SK-MEL-5 (cell line): ENCODE data around the gene EIF4G2. TPM values are rescaled to one million over a fixed set of nuclear protein-coding genes. Genes with fewer than 3 reads are reported as not detected.
"Not testable (repeated sequence)": the region's sequence is repeated elsewhere in the genome, so short reads cannot be mapped to it uniquely, and the experiment has no call there.

ENCODE experiments used
- DNase-seq: peaks from one replicate; pipeline ENCODE4 v3.0.0-alpha.2; 2016; ENCODE audit warnings: low read depth, low spot score
- in situ Hi-C: cut with HindIII; loops from 2 replicates; pipeline ENCODE4 v1.10.0; 2016; ENCODE audit warnings: low sequenced_read_pairs, high pct_unique_total_duplicates, low pct_unique_long_range_greater_than_20kb
- total RNA-seq: library from RNA; depleted of rRNA; stranded (reverse); fragments of >200 nt; shearing (Covaris generic); gene quantifications from 2 replicates; pipeline ENCODE4 v1.2.3, GENCODE V29; 2014

EIF4G2 gene
- total RNA-seq, 1 experiment from 2014 or later = 934 TPM

DNA sequence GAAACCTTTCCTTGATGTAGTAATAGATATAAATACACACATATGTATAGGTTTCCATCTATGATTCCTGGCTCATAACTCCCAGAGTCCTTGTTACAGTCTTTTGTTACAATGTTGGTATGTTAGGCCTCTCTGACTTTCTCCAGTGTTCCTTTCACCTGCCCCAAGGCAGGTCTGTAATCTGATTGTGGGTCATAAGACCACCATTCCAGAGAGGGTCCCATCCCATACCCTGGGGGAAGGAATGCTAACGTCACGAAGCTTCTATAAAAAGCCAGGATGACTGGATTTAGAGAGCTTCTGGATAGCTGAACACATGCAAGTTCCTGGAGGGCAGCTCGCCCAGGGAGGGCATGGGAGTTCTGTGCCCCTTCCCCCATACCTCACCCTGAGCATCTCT, 13.8 kb upstream of the EIF4G2 start:
- in situ Hi-C loops = not testable (repeated sequence)
- peak; percentile 75 for DNase-seq

DNA sequence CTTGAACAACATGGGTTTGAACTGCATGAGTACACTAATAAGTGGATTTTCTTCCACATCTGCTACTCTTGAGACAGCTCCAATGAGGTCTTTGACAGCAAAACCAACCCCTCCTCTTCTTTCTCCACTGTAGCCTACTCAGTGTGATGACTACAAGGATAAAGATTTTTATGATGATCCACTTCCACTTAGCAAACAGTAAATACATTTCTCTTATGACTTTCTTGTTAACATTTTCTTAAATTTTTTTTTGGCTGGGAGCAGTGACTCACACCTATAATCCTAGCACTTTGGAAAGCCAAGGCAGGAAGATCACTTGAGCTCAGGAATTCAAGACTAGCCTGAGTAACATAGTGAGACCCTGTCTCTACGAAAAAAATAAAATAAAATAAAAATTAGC, 9.9 kb upstream of the EIF4G2 start:
- no peak for DNase-seq
- in situ Hi-C loops = no loop called here

DNA sequence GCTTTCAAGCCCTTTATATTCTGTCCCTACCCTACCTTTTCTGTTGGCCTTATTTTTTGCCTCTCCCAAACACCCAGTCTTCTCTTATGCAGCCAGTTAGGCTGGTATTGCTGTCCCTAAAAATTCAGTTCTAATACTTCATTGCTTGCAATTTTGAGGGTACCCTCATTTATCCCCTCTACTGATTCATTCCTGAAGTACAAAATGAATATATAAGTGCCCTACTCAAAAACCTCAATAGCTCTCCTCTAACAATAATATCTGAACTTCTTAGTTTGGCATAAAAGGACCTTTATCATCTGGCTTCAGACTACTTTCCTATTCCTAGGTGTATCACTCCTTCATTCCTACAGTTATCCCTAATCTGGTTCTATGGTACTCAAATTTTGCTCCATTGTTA, 5.2 kb upstream of the EIF4G2 start:
- no peak for DNase-seq
- in situ Hi-C loops = no loop called here

DNA sequence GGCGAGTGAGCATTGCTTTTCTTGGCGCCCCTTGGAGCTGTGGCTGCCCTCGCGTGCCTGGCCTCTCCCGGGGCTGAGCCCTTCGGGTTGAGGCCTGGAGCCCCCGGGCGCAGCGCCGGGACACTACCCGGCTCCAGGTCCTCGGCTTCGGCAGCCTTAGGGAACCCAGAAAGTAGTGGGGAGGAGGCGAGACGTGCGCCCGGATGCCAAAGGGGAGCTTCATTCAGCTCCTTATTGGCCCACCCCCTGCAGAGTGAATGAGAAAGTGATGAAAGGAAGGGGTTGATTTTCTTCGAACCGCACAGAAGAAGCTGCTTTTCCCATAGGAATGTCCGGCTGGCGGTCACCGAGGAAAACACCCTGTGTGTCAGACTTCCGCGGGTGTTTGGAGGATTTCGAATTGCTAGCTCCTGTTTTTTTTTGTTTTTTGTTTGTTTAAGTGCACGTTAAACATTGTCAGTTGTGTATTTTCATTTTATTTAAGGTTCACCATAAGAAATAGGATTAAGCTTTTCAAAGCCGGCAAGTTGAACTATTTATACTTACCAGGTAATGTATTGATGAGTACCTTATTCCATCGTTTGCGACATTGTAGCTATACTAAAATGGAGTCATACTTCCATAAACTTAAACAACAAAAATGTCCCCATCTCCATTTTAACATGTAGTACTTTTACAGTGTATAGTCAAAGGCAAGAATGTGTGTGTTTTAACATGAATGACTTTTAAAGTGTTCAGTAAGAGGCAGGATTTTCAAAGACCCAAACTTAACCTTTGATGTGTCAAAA, 841 bp upstream of the EIF4G2 start:
- DNase-seq = peak; percentile 60
- in situ Hi-C loops = loop anchor here (10.0 kb wide), 1 partner anchor 215 kb away; no protein-coding TSS in a partner anchor

DNA sequence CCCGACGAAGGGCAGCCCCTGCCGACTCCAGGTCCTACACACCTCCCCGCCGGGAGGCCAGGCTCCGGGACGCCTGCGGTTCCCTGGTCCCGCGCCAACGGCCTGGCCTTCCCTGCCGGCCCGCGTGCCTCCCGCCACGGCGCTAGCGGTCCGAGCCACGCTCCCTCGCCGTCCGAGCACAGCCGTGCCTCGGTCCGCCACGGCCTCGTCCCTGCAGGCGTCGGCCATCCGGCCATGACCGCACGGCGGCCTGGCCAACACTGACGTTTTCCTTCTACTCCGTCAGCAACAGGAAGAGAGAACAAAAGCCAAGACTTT, 532 bp downstream of the EIF4G2 start:
- in situ Hi-C loops = loop anchor here (10.0 kb wide), 1 partner anchor 217 kb away; no protein-coding TSS in a partner anchor
- no peak for DNase-seq

DNA sequence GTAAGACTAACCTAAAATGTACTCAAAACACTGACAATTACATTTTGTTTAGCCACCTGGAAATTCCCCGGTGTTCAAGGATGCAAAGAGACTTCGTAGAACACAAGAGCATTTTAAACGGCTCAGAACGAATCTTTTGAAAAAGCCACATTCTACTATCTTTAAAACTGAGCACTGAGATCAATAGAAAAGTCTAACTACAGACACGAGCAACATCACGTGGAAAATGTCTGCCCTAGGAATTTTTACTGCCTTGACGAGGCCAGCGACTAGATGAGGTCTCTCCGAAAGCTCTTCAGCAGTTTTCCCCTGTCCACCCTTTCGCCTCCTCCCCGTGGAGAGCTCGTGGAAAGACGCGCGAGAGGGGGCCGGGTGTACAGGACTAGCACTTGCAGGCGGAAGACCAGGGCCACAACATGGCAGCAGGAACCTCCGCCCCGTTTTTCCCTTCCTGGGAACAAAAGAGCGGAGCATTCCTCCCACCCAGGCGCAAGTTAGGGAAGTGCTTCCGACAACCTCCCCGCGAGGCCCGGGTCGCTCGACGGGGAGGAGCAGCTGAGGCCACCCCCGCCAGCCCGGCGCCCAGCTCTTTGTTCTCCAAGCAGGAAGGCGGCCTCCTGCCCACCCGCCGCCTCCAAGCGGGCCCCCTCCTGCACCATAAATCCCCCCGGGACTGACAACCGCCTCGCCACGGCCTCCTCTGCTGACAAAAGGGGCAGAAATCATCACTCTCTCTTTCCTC, 1.1 kb downstream of the EIF4G2 start:
- in situ Hi-C loops = loop anchor here (10.0 kb wide), 1 partner anchor 217 kb away; no protein-coding TSS in a partner anchor
- peak; percentile 47 for DNase-seq

DNA sequence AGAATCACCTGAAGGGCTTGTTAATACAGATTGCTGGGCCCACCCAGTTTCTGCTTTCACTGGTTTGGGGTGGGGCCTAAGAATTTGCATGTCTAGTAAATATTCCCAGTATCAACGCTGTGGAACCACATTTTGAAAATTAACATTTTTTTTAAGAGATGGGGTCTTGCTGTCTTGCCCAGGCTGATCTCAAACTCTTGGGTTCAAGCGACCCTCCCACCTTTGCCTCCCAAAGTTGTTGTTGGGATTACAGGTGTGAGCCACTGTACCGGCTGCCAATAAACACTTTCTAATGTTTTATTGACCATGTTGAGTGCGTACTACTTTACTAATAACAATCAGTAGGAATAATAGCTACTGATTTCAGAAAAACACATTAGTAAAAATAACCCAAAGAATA, 2.5 kb downstream of the EIF4G2 start:
- in situ Hi-C loops = loop anchor here (10.0 kb wide), 1 partner anchor 219 kb away; no protein-coding TSS in a partner anchor
- no peak for DNase-seq

DNA sequence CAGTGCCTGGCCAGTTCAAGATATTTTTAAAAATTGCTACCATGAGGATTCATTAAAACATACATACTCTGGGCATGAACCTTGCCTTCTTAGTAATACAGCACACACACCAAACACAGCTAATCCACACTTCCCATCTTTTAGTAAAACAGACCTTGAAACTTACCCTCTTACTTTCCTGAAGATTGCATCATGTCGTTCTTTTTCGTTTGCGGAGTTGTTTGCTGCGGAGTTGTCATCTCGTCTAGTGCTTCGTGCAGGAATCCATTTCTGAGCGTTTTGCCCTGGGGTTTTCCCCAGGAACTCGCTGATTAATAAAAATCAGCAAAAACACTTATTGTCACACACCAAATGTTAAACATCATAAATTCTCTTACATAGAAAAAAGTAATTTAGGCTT, 3.0 kb downstream of the EIF4G2 start:
- in situ Hi-C loops = loop anchor here (10.0 kb wide), 1 partner anchor 219 kb away; no protein-coding TSS in a partner anchor
- no peak for DNase-seq

DNA sequence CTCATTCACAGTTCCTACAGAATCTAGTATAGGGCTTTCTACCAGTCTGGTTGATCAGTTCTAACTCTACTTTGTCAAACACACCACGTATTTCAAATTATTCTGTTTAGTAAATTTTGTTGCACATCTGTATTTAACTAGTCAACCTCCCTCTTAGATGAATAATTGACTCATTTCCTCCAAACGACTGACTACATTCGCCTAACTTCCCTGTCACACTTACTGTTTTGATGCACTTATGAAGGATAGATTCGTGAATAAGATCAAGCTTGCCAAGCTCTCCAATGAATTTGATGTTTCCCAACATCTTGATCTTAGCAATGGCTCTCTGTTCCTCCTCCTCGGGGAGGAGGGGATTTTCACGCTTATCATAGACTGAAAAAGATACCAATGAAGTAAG, 5.0 kb downstream of the EIF4G2 start:
- DNase-seq = no peak

DNA sequence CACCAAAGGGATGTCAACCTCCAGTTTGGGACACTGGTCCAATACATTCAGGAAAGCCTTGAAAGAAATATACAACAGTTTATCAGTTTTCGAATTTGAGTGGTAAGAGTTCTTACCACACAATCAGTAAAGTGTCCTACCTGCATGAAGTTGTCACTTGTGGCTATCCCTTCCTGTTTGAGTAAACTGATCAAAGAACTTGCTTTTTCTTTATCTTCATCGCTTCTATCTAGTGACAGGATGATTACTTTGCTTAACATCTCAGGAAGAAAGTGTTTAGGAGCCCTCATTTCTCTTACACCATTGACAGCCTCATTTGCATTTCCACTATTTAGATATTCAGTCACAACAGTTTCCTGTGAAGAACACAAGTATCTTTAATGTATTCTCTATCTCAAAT, 8.4 kb downstream of the EIF4G2 start:
- DNase-seq = no peak
- in situ Hi-C loops = loop anchor here (10.0 kb wide), 1 partner anchor 225 kb away; no protein-coding TSS in a partner anchor

More for the DNA sequence above, 5.0 kb downstream of the EIF4G2 start:
- in situ Hi-C loops = loop anchor here (10.0 kb wide), 1 partner anchor 221 kb away; no protein-coding TSS in a partner anchor

DNA sequence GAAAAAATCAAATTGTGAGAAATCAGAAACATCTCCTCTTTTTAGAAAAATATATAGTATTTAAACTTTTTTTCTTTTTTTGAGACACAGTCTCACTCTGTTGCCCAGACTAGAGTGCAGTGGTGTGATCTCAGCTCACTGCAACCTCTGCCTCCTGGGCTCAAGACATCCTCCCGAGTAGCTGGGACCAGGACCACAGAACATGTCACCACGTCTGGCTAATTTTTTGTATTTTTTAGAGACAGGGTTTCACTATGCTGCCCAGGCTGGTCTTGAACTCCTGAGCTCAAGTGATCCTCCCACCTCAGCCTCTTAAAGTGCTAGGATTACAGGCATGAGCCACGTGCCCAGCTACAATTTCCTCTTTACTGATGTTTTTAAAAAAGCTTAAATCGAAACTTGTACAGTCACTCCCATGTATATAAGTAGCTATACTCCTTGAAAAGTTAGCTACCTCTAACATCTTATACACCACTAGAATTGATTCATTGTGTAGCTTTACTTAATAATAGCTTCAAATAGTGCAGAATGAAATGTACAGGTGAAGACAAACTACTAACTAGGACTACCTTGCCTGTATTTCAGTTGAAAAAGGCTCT, 10.3 kb downstream of the EIF4G2 start:
- DNase-seq = no peak
- in situ Hi-C loops = no loop called here

DNA sequence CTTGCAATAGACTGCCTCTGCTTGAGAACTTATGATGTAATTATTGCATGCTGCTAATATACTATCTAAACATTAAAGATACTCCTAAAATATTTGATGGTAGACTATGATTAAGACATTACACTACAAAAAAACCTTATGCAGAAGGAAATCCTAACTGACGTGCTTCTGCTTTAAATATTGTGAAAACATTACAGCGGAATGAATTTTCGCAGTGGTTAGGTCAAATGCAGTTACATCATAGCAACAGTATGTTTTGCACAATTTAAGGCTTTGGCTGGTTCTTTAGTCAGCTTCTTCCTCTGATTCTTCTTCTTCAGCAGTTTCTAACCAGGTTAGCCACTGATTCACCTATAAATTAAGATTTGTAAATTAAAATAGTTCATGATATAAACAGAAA, 11.2 kb downstream of the EIF4G2 start:
- in situ Hi-C loops = no loop called here
- no peak for DNase-seq

DNA sequence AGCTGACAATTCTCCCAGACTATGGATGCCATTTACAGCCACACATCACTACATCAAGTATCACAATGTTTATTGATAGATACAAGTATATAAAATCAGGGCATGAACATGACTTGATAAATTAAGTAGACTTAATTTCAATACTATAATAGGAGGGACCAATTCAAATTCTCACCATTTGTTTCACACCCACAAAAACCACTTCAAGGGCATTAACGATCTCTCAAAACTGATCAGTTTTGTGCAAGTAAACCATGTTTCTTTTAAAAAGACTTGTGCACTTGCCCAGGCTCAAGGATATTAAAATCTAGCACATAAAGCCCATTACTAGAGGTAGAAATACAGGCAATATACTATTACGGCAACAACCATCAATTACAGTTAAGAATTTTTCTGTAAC, 11.7 kb downstream of the EIF4G2 start:
- no peak for DNase-seq
- in situ Hi-C loops = no loop called here

DNA sequence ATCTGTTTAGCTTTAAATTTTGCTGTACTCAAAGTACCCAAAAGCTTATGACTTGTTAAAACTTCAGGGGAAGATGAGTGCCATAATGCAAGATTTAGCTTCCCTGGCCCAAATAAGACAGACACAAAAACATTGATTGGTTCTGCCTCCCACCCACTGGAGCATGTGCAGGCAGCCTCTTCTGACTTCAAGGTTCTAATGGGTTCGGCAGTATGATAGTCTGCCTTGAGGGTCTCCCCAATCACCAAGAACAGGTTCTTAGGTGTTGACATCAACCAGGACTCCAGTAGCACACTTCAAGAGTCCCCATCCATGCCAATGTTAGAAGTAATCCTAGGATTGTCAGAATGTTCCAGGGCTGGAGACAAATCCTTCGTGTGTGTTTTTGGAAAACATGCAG, 12.5 kb downstream of the EIF4G2 start:
- in situ Hi-C loops = no loop called here
- DNase-seq = no peak

DNA sequence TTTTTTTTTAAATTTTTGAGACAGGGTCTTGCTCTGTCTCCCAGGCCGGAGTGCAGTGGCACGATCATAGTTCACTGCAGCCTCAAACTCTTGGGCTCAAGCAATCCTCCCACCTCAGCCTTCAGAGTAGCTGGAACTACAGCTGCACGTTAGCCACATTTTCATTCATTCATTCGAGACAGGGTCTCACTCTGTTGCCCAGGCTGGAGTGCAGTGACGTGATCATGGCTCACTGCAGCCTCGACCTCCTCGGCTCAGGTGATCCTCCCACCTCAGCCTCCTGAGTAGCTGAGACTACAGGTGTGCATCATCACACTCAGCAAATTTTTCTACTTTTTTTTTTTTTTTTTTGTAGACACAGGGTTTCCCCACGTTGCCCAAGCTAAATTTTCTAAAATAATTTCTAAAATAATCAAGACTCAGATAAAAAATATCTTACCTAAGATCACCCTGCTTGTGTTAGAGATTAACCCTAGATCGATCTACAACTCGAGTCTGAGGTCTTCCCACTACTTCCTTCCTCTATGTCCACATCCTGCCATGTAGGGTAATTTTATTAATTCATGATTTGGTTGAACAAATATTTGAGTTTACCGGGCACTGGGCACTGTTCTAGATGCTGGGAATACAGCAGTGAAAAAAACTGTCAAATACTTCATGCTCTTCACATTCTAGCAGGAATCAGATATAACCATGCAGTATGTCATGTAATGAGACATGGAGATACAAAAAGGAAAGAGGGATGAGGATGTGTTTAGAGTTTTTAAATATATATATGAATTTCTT, 15.1 kb downstream of the EIF4G2 start:
- in situ Hi-C loops = no loop called here
- no peak for DNase-seq

DNA sequence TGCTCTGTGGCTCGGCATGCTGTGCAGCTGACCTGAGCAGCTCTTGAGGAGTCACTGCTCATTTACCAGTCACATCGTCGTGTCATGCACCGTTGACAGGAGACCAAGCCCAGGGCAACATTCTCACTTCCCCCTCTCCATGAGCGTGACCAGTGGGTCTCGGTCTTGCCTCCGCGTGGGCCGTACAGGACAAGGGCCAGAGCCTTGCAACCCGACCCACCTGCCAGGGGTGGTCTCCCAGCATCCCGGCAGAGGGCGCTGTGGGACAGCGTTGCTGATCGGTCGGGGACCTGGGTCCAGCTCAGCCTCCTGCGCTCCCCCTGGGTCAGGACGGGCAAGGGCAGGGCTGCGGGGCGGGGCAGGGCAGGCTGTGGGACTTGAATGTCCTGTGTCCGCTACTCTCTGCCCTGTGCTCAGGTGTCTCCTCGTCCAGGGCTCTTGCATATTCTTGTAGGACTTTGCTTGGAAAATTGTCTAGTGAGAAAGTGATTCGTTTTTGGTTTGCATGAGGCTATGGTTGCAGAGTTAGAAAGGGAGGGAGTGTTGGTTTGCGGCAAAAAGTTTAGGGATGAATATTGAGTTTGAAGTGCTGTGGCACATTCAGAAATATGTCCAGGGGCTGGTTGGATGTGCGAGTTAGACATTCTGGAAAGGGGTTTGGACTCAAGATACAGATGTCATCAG, 16.2 kb downstream of the EIF4G2 start:
- DNase-seq = peak; percentile 83
- in situ Hi-C loops = no loop called here

DNA sequence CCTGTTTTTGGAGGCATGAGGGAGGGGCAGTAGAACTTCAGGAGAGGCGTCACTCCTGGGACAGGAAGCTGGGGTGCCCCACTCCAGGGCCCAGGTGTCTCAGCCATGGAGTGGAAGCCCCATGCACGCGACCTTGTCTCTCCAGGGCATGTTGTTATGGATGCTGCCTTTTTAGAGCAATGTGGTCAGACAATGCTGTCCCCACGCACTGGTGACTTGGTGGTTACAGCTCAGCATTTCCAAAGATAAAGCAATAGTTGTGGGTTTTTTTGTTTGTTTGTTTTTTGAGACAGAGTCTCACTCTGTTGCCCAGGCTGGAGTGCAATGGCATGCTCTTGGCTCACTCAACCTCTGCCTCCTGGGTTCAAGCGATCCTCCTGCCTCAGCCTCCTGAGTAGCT, 22.3 kb downstream of the EIF4G2 start:
- no peak for DNase-seq
- in situ Hi-C loops = no loop called here
